Stimulated activated CD4-positive, alpha-beta T cell treated with anti-CD3 and anti-CD28 coated beads, Interleukin-12 subunit alpha, Interleukin-12 subunit beta, amount 100 ng/mL, for 4 hours (primary cell): Measurements from ENCODE around the gene METTL21A.
"Not testable (repeated sequence)": the region's sequence is repeated elsewhere in the genome, so short reads cannot be mapped to it uniquely, and the experiment has no call there.

Experiments used
- DNase-seq: peaks from one replicate; pipeline ENCODE4 v3.0.0-alpha.2; 2020

Gene METTL21A

GRCh38 chr2:207625014-207625907 is at the start of gene METTL21A:
Gene METTL21A, minus strand, starts transcription at chr2:207625394. Its CDS starts 1,019 bp downstream, at chr2:207624375.
- peak; percentile 92 for DNase-seq

GRCh38 chr2:207674826-207675225 is 49.6 kb upstream of the METTL21A start:
- no peak for DNase-seq

GRCh38 chr2:207674266-207674774 is 49.1 kb upstream of the METTL21A start:
- no peak for DNase-seq

GRCh38 chr2:207673431-207673830 is 48.2 kb upstream of the METTL21A start:
- no peak for DNase-seq

- DNase-seq: no peak
These were observed 45.7 kb upstream of the METTL21A start for GRCh38 chr2:207670887-207671286.

- no peak for DNase-seq
These were observed 38.8 kb upstream of the METTL21A start for GRCh38 chr2:207663870-207664545.

GRCh38 chr2:207662203-207662602 is 37.0 kb upstream of the METTL21A start:
- no peak for DNase-seq

GRCh38 chr2:207660994-207661393 is 35.8 kb upstream of the METTL21A start:
- no peak for DNase-seq

- no peak for DNase-seq
These were observed 33.0 kb upstream of the METTL21A start for GRCh38 chr2:207658156-207658555.

- no peak for DNase-seq
These were observed 29.8 kb upstream of the METTL21A start for GRCh38 chr2:207655000-207655399.

- DNase-seq: not testable (repeated sequence)
These were observed 21.4 kb upstream of the METTL21A start for GRCh38 chr2:207646582-207646981.

GRCh38 chr2:207643892-207644291 is 18.7 kb upstream of the METTL21A start:
- DNase-seq: no peak

GRCh38 chr2:207640661-207641060 is 15.5 kb upstream of the METTL21A start:
- no peak for DNase-seq

- no peak for DNase-seq
These were observed 15.0 kb upstream of the METTL21A start for GRCh38 chr2:207640160-207640559.

GRCh38 chr2:207639288-207639687 is 14.1 kb upstream of the METTL21A start:
- not testable (repeated sequence) for DNase-seq

- no peak for DNase-seq
These were observed 10.4 kb upstream of the METTL21A start for GRCh38 chr2:207635468-207636200.

- no peak for DNase-seq
These were observed 8.5 kb upstream of the METTL21A start for GRCh38 chr2:207633686-207634085.

- DNase-seq: no peak
These were observed 7.6 kb upstream of the METTL21A start for GRCh38 chr2:207632575-207633493.

GRCh38 chr2:207630491-207630890 is 5.3 kb upstream of the METTL21A start:
- DNase-seq: no peak

GRCh38 chr2:207629553-207629952 is 4.4 kb upstream of the METTL21A start:
- DNase-seq: no peak

- peak; percentile 64 for DNase-seq
These were observed 795 bp downstream of the METTL21A start for GRCh38 chr2:207624185-207625013.
